Measurements from ENCODE around the gene GET3. TPM values are rescaled to one million over a fixed set of nuclear protein-coding genes. Genes with fewer than 3 reads are reported as not detected.

Gene GET3
- total RNA-seq, 1 donor from 2014 or later: 69.3 TPM

GRCh38 chr19:12749938-12750521 is 12.7 kb downstream of the GET3 start:
- intact Hi-C loops (cut with micrococcal nuclease): no loop called here

DNA sequence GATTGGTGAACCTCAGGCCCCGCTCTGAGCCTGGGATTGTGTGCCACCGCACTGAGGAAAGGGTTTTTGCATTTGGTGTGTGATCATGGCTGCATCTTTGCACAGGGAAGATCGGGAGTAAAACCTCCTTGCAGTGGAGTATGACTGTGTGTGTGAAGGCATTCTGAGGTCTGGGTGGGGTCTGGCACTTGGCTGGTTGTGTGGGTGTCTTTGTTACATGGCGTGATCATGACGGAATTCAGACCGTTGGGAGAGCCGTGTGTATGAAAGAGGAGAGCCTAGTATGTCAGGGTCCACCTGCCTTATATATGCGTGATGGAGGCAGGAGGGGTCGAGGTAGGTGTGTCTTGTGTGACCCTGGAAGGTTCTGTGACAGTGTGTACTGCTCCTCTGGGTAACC is 13.6 kb downstream of the GET3 start:
- intact Hi-C loops (cut with micrococcal nuclease): no loop called here

DNA sequence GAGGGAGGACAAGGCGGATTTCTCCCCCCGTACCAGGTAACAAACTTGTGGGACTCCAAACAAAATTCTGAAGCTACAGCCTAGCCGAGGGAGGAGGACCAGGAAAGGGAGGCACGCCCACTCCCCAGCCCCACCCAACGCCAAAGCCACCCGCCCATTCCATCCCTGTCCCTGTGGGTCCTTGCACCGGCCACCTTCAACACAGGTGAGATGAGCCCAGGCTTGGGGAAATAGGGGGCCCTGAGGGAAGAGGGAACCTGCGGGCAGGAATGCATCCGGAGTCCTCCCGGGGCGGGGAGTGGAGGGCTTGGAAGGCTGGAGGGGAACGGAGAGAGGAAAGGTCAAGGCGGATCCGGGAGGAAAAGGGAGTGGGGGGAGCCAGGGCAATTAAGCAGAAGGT is 14.3 kb downstream of the GET3 start, which contains the start of gene BEST2:
Gene BEST2, plus strand, starts transcription at position 157 of the 400 bp plus-strand sequence. CDS start 802 bp downstream, outside the sequence.
- intact Hi-C loops (cut with micrococcal nuclease): no loop called here

DNA sequence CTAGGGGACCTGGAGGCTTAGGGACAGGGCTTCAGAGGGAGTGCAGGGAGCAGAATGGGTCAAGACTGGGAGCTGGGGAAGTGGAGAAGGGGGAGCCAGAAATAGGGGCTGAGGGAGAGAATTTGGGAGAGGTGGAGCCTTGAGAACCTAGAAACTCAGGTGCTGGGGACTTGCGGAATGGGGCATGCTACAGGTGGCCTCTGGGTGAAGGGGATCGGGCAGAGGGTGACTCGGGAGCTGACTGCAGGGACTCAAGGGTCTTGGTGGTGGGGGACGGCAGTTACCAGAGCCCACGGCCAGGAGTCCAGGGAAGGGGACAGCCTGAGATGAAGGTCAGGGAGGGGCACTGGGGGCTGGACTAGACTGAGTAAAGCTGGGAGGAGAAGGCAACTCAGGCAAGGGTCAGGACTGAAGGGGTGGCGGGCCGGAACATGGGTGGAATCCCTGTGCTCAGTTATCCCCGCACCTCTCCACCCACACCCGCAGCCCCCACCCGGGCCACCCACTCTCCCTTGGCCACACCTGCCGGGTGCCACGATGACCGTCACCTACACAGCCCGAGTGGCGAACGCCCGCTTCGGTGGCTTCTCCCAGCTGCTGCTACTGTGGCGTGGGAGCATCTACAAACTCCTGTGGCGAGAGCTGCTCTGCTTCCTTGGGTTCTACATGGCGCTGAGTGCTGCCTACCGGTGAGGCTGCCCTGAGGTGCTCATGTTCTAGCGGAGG is 14.9 kb downstream of the GET3 start:
- intact Hi-C loops (cut with micrococcal nuclease): no loop called here

GRCh38 chr19:12754465-12755196 is 17.3 kb downstream of the GET3 start:
- intact Hi-C loops (cut with micrococcal nuclease): no loop called here

- intact Hi-C loops (cut with micrococcal nuclease): no loop called here
These were observed 19.0 kb downstream of the GET3 start for GRCh38 chr19:12756150-12756883.

DNA sequence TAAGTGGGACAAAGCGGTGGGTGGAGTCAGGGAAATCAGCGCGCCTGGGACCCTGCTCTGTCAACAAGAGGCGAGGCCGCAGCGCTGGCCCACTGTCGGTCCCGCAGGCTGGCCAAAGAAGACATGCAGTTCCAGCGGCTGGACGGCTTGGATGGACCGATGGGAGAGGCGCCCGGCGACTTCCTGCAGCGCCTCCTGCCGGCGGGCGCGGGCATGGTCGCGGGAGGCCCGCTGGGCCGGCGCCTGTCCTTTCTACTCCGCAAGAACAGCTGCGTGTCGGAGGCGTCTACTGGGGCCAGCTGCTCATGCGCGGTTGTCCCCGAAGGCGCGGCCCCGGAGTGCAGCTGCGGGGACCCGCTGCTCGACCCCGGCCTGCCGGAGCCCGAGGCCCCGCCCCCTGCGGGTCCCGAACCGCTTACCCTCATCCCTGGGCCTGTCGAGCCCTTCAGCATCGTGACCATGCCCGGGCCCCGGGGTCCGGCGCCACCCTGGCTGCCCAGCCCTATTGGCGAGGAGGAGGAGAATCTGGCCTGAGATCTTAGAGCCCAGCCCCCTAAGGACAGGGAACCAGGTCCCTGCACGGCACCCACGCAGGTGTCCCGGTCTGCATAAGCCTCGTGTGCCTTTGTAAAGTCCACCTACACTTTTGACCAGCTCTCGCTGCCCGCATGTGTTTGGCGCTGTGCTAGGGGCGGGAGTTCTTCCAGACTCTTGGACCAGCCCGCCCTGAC is 20.4 kb downstream of the GET3 start:
- intact Hi-C loops (cut with micrococcal nuclease): loop anchor here (1.0 kb wide), 3 partner anchors 24 to 193 kb away; no protein-coding TSS in a partner anchor

GRCh38 chr19:12759686-12760085 is 22.4 kb downstream of the GET3 start:
- intact Hi-C loops (cut with micrococcal nuclease): loop anchor here (1.0 to 2.0 kb wide), 5 partner anchors 15 to 88 kb away; partner anchors contain the start of genes GET3, HOOK2 and PRDX2

DNA sequence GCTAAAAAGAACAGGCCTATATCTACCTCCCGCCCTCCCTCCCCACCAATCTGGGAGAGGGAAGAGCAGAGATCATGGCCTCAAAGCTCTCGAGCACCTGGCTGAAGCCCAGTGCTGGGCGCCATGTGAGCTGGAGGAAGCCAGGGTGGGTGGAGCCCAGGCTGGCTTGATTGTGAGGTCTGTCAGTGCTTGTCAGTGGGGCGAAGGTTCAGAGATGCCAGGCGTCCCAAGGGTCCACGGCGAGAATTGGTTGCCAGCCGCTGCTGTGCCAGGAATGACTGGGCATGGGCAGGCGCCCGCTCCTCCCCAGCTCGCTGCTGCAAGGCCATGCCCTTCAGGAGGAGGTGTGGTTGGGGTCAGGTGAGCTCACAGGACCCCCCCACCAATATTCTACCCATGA is 25.8 kb downstream of the GET3 start:
- intact Hi-C loops (cut with micrococcal nuclease): no loop called here

DNA sequence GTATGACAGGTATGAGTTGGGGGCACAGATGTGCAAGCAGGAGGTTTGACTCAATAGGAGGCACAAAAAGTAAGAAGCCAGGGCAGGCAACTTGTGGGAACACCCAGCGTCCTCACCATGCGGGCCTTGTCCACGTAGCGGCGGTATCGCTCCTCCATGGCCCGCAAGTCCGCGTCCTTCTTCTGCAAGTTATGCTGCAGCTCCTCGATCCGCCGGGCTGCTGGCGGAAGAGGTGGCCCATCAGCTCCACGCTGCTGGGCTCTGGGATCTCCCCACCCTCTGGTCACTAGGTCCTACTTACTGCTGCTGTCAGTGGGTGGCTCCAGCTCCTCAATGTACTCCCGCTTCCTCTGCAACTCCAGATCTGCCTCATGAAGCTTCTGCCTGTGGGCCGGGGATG is 27.4 kb downstream of the GET3 start:
- intact Hi-C loops (cut with micrococcal nuclease): no loop called here

GRCh38 chr19:12766051-12766521 is 28.8 kb downstream of the GET3 start:
- intact Hi-C loops (cut with micrococcal nuclease): loop anchor here (1.0 kb wide), 2 partner anchors 30 to 81 kb away; no protein-coding TSS in a partner anchor

DNA sequence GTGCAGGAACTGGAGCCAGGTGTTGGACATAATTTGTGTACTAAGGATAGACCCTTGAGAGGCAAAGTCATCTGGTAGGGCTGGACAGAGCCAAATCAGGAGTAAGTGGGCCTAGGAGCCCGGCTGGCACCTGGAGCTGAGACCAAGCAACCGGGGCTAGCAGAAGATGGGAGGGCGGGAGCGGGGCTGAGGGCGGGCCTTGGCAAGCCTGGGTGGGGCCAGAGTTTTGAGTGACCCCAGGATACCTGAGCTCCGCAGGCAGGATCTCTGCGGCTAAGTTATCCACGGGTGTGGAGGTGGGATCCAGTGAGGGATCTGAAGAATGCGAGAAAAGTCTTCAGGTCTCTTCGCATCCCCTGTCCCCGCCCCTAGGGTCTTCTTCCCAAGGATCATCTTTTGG is 29.9 kb downstream of the GET3 start:
- intact Hi-C loops (cut with micrococcal nuclease): no loop called here

GRCh38 chr19:12767666-12768065 is 30.4 kb downstream of the GET3 start:
- intact Hi-C loops (cut with micrococcal nuclease): no loop called here

DNA sequence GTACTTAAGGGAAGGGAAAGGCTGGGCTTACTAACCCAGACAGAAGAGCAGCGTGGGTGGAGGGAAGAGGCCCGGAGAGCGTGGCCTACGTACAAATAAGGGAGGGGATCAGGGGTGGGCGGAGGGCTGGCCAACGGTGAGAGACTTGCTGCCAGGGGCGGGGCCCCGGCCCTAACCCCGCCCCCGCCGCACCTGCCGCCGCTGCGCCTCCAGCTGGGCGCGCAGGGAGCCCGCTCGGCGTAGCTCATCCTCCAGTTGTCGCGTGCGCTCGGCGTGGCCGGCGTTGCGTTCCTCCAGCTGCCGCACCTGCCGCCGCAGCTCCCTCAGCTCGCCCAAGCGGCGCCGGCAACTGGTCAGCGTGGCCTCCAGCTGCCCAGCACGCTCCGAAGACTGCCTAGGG is 32.4 kb downstream of the GET3 start:
- intact Hi-C loops (cut with micrococcal nuclease): no loop called here

DNA sequence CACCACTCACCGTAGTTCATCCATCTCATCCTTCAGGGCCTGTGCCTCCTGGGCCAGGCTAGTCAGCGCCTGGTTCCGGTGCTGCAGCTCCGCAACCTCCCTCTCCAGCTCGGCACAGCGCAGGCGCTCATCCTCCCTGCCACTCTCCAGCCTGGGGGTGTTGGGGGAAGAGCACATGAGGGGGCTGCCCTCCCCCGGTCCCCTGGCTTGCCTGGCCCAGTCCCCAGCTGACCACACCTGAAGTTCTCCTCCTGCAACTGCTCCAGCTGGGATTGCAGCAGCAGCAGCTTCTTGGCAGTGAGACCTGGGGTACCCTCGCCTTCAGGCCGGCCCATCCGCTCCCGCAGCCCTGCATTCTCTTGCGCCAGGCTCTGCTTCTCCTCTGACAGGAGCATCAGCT is 33.6 kb downstream of the GET3 start:
- intact Hi-C loops (cut with micrococcal nuclease): no loop called here

DNA sequence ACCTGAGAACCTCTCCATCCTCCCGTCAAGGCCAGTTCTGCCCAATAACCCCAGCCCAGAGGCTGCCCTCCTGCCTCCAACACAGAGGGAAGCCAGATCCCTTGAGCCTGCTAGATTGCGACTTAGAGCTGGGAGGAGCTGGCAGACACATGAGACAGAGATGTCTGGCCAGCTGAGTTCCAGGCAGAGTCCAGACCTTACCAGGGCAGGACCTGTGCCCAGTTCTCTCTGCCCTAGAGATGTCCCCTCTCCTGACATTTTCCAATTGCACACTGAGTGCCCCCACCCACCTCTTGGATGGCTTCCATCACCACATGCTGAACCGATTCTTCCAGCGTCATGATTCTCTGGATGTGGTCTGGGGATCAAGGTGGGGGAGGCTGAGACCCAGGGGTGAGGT is 35.0 kb downstream of the GET3 start:
- intact Hi-C loops (cut with micrococcal nuclease): no loop called here

- intact Hi-C loops (cut with micrococcal nuclease): no loop called here
These were observed 36.3 kb downstream of the GET3 start for GRCh38 chr19:12773571-12773970.

- intact Hi-C loops (cut with micrococcal nuclease): loop anchor here (1.0 to 2.0 kb wide), 5 partner anchors 14 to 116 kb away; partner anchors contain the start of genes GCDH, GET3 and RNASEH2A
These were observed 37.6 kb downstream of the GET3 start, which contains the start of gene HOOK2 for GRCh38 chr19:12774588-12775555. Gene HOOK2, minus strand, starts transcription at chr19:12775552. Its CDS starts 103 bp downstream, at chr19:12775449.
